Effector CD8-positive, alpha-beta T cell (primary cell): Measurements from ENCODE around the gene DNAH6.

Experiments
- DNase-seq: peaks from one replicate; lab custom pipeline; 2025; lab: John Stamatoyannopoulos, UW

DNAH6 gene

GRCh38 chr2:84687498-84688149, 171.3 kb downstream of the DNAH6 start:
- DNase-seq = no peak

GRCh38 chr2:84690225-84690624, 173.9 kb downstream of the DNAH6 start:
- no peak for DNase-seq

GRCh38 chr2:84694088-84694622, 177.9 kb downstream of the DNAH6 start:
- DNase-seq = no peak

- no peak for DNase-seq
Observed at GRCh38 chr2:84697895-84698294, 181.6 kb downstream of the DNAH6 start.

- DNase-seq = no peak
Observed at GRCh38 chr2:84700006-84700405, 183.7 kb downstream of the DNAH6 start.

GRCh38 chr2:84701880-84702279, 185.6 kb downstream of the DNAH6 start:
- no peak for DNase-seq

GRCh38 chr2:84702941-84703340, 186.6 kb downstream of the DNAH6 start:
- DNase-seq = no peak

GRCh38 chr2:84703831-84704230, 187.5 kb downstream of the DNAH6 start:
- DNase-seq = no peak

GRCh38 chr2:84704505-84705244, 188.4 kb downstream of the DNAH6 start:
- no peak for DNase-seq

GRCh38 chr2:84705858-84706257, 189.6 kb downstream of the DNAH6 start:
- DNase-seq = no peak

- DNase-seq = no peak
Observed at GRCh38 chr2:84708442-84708841, 192.1 kb downstream of the DNAH6 start.

- no peak for DNase-seq
Observed at GRCh38 chr2:84711651-84712050, 195.4 kb downstream of the DNAH6 start.

GRCh38 chr2:84713441-84713840, 197.1 kb downstream of the DNAH6 start:
- no peak for DNase-seq

- no peak for DNase-seq
Observed at GRCh38 chr2:84716564-84716963, 200.3 kb downstream of the DNAH6 start.

- DNase-seq = no peak
Observed at GRCh38 chr2:84717302-84717701, 201.0 kb downstream of the DNAH6 start.

GRCh38 chr2:84719434-84719833, 203.1 kb downstream of the DNAH6 start:
- DNase-seq = no peak

GRCh38 chr2:84723831-84724230, 207.5 kb downstream of the DNAH6 start:
- no peak for DNase-seq

- no peak for DNase-seq
Observed at GRCh38 chr2:84725717-84726116, 209.4 kb downstream of the DNAH6 start.

GRCh38 chr2:84727315-84727714, 211.0 kb downstream of the DNAH6 start:
- DNase-seq = no peak

- DNase-seq = no peak
Observed at GRCh38 chr2:84729224-84729623, 212.9 kb downstream of the DNAH6 start.

GRCh38 chr2:84731185-84731584, 214.9 kb downstream of the DNAH6 start:
- no peak for DNase-seq

- DNase-seq = no peak
Observed at GRCh38 chr2:84732897-84733778, 216.8 kb downstream of the DNAH6 start.
